ENCODE results near the gene UCKL1. TPM values are rescaled to one million over a fixed set of nuclear protein-coding genes. Genes with fewer than 3 reads are reported as not detected.

Gene UCKL1
- total and polyA plus RNA-seq, 2 donors = 21.2 to 51.8 TPM

DNA sequence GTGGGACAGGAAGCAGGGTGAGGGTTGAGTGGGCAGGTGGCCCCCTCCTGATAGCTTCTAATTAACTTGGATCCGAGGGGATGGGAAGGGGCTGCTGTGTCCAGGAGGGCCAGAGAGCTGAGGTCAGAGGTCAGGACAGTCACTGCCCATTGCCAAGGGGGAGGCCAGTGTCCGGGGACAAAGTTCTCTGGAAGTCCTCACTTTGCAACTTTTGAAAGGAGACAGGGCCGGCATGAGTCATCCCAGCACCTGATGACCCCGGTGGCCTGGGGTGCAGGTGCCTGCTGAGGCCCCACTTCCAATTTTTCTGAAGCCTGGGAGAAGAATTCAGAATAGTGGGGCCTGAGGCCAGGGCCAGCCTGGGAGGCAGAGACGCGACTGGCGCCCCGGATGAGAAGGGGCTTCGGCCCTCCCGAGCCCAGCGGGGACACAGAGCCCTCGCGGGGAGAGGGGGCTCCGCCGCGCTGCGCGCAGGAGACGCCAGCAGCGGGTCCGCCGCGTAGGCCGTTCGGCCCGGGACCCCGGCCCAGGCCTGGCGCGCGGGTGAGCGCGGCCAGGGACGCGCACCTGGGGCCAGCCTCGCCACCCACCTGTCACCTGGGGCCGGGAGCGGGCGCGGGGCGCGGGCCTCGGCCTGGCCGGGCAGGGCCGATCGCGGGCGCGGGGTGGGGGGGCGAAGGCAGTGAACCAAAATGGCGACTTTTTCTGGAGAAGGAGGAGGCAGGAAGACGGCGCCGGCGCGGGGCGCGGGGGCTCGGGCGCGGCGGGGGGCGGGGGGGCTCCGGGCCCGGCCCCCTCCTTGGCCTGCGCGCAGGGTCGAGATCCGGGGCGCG is 12.9 kb upstream of the UCKL1 start:
- H3K27me3 ChIP-seq (ENCODE audit: control insufficient read depth in 2 of 2, insufficient read depth in 1 of 2, low read length in 1 of 2) = peaks cover 2 to 5% of the 10 kb centered on the region in 2 donors
- H3K4me3 ChIP-seq (ENCODE audit: low read length in 2 of 2) = peak overlapping the region; percentile 63 to 83
- peak overlapping the region in 1 of 2 donors; percentile 65 for H3K27ac ChIP-seq (ENCODE audit: low read depth in 1 of 2, low read length in 1 of 2)
- DNase-seq (ENCODE audit: low read depth in 6 of 9, low spot score in 9 of 9) = peak in 1 of 9 donors; percentile 43
- H3K9me3 ChIP-seq (ENCODE audit: control insufficient read depth in 2 of 2, insufficient read depth in 1 of 2, low read length in 1 of 2) = peaks cover 0 to 2% of the 10 kb centered on the region in 2 donors
- H3K36me3 ChIP-seq (ENCODE audit: control insufficient read depth in 2 of 2, insufficient read depth in 2 of 2, low read length in 1 of 2) = peaks cover 19 to 23% of the 10 kb centered on the region in 2 donors
- 1% methylated on average over 70 of the region's 70 CpGs for WGBS
- H3K4me1 ChIP-seq (ENCODE audit: control insufficient read depth in 2 of 2, insufficient read depth in 2 of 2, low read length in 2 of 2) = peaks cover 14 to 29% of the 10 kb centered on the region in 2 donors

DNA sequence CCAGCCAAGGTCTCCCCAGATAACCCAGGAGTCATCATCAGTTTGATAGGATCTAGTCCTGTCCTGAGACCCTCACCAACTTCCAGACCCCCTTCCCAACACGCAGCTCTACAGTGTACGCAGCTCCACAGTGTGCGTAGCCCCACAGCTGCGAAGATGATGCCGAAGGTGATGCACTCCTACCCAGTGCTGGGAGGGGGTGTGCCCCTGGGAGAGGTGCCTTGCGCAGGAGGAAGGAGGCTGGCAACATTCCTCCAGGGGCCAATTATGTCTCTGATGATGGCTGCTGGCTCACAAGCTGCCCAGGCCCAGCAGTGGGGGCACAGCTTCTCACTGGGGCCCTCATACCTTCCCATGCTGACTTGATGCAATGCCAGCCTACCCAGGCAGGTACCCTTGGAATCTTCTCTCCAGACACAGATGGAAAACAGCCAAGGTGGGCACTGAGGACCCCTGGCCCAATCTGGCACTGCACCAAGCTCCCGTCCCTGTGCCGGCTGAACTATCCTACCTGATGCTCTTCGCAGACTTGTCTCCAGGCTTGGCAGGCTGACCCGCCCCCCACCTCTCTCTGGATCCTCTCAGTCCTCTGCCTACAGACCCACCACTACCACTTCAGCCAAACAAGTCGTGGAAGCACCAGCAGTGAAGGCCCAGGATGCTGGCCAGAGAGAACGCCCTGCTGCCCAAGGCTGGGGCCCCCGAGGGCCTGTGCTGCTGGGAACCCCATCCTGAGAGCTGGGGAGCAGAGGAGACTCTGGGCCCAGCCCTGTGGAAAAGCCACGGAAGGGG is 12.1 kb upstream of the UCKL1 start:
- WGBS = 80% methylated on average over 14 of the region's 14 CpGs
- Histone ChIP-seq H3K4me3 (ENCODE audit: low read length in 2 of 2) (peak overlapping the region; percentile 63 to 83), H3K27me3 (ENCODE audit: control insufficient read depth in 2 of 2, insufficient read depth in 1 of 2, low read length in 1 of 2) (peaks cover 2 to 5% of the 10 kb centered on the region in 2 donors), H3K4me1 (ENCODE audit: control insufficient read depth in 2 of 2, insufficient read depth in 2 of 2, low read length in 2 of 2) (peaks cover 14 to 27% of the 10 kb centered on the region in 2 donors), H3K9me3 (ENCODE audit: control insufficient read depth in 2 of 2, insufficient read depth in 1 of 2, low read length in 1 of 2) (peaks cover 0 to 2% of the 10 kb centered on the region in 2 donors), H3K27ac (ENCODE audit: low read depth in 1 of 2, low read length in 1 of 2) (no peak overlapping the region), H3K36me3 (ENCODE audit: control insufficient read depth in 2 of 2, insufficient read depth in 2 of 2, low read length in 1 of 2) (peaks cover 25 to 26% of the 10 kb centered on the region in 2 donors)
- DNase-seq (ENCODE audit: low read depth in 6 of 9, low spot score in 9 of 9) = no peak

DNA sequence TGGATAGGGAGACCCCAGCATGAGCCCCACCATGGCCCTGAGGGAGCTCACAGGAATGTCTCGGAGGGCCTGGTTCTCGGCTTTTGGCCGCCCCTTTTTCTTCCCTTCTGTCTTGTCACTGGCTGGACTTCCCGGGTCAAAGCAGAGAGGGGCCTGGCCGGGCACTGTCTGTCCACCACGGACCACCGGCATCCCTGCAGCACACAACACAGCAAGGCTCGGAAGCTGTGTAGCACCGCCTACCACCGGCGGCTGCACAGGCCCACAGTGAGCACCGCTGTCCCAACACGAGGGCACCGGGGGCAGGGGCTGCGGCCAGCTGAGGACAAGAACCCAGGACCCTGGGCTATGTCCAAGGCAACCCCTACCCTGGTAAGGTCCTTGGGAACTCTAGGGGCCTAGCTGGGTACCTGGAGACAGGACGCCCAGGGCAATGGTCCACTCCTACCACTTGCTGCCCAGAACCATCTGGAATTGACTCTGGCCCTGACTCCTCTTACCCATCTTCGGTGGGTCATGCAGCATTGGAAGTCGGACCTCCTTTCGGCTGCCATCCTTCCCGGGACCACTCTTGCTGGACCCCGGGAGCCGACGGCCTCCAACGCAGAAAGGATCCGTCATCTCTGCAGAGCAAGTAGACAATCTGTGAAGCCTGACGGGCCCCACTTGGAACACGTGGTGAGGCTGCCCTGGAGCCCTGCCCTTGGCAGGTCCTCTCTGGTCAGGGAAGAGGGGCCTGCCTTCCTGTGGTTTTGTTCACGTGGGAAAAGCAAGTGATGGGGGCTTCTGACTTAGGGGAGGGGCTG is 11.3 kb upstream of the UCKL1 start:
- Histone ChIP-seq H3K4me3 (ENCODE audit: low read length in 2 of 2) (no peak overlapping the region), H3K9me3 (ENCODE audit: control insufficient read depth in 2 of 2, insufficient read depth in 1 of 2, low read length in 1 of 2) (peaks cover 0 to 2% of the 10 kb centered on the region in 2 donors), H3K27ac (ENCODE audit: low read depth in 1 of 2, low read length in 1 of 2) (no peak overlapping the region), H3K27me3 (ENCODE audit: control insufficient read depth in 2 of 2, insufficient read depth in 1 of 2, low read length in 1 of 2) (peaks cover 2 to 5% of the 10 kb centered on the region in 2 donors), H3K36me3 (ENCODE audit: control insufficient read depth in 2 of 2, insufficient read depth in 2 of 2, low read length in 1 of 2) (peaks cover 30 to 34% of the 10 kb centered on the region in 2 donors), H3K4me1 (ENCODE audit: control insufficient read depth in 2 of 2, insufficient read depth in 2 of 2, low read length in 2 of 2) (peaks cover 14 to 24% of the 10 kb centered on the region in 2 donors)
- no peak for DNase-seq (ENCODE audit: low read depth in 6 of 9, low spot score in 9 of 9)
- 94% methylated on average over 28 of the region's 28 CpGs for WGBS

DNA sequence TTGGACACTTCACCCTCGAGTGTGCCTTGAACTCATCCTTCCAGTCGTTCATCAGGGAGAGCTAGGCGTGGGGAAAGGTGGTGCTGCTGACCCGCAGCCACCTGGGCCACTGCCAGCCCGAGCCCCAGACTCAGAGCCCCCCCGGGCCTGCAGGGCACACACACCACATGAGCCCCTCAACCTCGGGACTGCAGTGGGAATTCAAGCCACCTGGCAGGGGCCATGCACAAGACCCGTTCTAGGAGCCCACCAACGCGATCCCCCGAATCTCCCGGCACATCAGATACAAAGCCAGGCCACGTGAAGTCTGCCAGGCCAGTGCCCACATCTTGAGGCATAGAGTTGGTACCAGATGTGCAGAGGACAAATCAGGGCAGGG is 10.7 kb upstream of the UCKL1 start:
- H3K27me3 ChIP-seq (ENCODE audit: control insufficient read depth in 2 of 2, insufficient read depth in 1 of 2, low read length in 1 of 2) = peaks cover 2 to 5% of the 10 kb centered on the region in 2 donors
- 96% methylated on average over 13 of the region's 13 CpGs for WGBS
- H3K27ac ChIP-seq (ENCODE audit: low read depth in 1 of 2, low read length in 1 of 2) = no peak overlapping the region
- H3K4me3 ChIP-seq (ENCODE audit: low read length in 2 of 2) = no peak overlapping the region
- H3K36me3 ChIP-seq (ENCODE audit: control insufficient read depth in 2 of 2, insufficient read depth in 2 of 2, low read length in 1 of 2) = peaks cover 36 to 39% of the 10 kb centered on the region in 2 donors
- peaks cover 0 to 2% of the 10 kb centered on the region in 2 donors for H3K9me3 ChIP-seq (ENCODE audit: control insufficient read depth in 2 of 2, insufficient read depth in 1 of 2, low read length in 1 of 2)
- H3K4me1 ChIP-seq (ENCODE audit: control insufficient read depth in 2 of 2, insufficient read depth in 2 of 2, low read length in 2 of 2) = peaks cover 14 to 18% of the 10 kb centered on the region in 2 donors
- DNase-seq (ENCODE audit: low read depth in 6 of 9, low spot score in 9 of 9) = no peak

DNA sequence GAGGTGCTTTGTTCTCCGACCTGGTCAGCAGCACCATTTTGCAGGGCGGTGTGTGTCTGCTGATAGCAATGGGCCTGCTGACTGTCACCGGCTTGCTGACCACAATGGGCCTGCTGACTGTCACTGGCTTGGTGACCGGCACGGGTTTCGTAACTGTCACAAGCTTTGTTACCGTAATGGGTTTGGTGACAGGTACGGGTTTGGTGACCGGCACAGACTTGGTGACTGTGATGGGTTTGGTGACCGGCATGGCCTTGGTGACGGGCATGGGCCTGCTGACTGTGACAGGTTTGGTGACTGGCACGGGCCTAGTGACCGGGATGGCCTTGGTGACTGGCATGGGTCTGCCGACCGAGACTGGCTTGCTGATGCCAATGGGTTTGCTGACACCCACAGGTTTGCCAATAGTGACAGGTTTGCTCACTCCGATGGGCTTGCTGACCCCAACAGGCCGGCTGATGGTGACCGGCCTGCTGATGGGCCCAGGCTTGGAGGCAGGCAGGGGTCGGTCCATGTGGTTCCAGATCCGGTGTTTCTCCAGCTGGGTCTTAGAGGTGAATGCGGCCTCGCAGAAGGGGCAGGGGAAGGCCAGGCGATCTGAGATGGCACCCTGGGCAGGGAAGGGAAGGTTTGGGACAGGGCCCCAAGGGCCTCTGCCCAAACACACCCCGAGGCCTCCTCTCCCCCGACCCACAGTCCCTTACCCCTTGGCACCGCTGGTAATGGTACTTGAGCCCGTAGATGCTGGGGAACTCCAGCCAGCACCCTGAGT is 10.1 kb upstream of the UCKL1 start:
- 98% methylated on average over 27 of the region's 27 CpGs for WGBS
- peaks cover 42 to 45% of the 10 kb centered on the region in 2 donors for H3K36me3 ChIP-seq (ENCODE audit: control insufficient read depth in 2 of 2, insufficient read depth in 2 of 2, low read length in 1 of 2)
- H3K27ac ChIP-seq (ENCODE audit: low read depth in 1 of 2, low read length in 1 of 2) = no peak overlapping the region
- no peak overlapping the region for H3K4me3 ChIP-seq (ENCODE audit: low read length in 2 of 2)
- no peak for DNase-seq (ENCODE audit: low read depth in 6 of 9, low spot score in 9 of 9)
- peaks cover 14 to 17% of the 10 kb centered on the region in 2 donors for H3K4me1 ChIP-seq (ENCODE audit: control insufficient read depth in 2 of 2, insufficient read depth in 2 of 2, low read length in 2 of 2)
- H3K27me3 ChIP-seq (ENCODE audit: control insufficient read depth in 2 of 2, insufficient read depth in 1 of 2, low read length in 1 of 2) = peaks cover 2 to 5% of the 10 kb centered on the region in 2 donors
- peaks cover 0 to 2% of the 10 kb centered on the region in 2 donors for H3K9me3 ChIP-seq (ENCODE audit: control insufficient read depth in 2 of 2, insufficient read depth in 1 of 2, low read length in 1 of 2)

DNA sequence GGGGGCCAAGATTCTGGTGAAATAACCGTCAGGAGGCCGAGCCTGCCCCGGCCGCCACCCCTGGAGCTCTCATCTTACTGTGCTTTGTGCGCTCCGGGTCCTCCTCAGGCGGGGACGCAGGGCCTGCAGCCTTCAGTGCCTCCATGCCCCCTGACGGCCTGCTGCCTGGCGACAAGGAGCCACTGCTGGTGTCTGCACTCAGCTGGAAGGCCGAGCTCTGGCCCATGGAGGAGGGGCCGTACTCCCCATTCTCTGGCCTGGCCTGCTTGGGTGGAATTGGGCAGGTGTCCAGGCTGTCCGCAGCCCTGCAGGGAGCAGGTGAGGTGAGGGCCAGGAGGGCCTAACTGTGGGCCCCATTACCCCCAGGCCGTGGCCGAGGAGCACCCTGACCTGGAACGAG is 8.2 kb upstream of the UCKL1 start:
- Histone ChIP-seq H3K27ac (ENCODE audit: low read depth in 1 of 2, low read length in 1 of 2) (no peak overlapping the region), H3K9me3 (ENCODE audit: control insufficient read depth in 2 of 2, insufficient read depth in 1 of 2, low read length in 1 of 2) (peaks cover 0 to 2% of the 10 kb centered on the region in 2 donors), H3K36me3 (ENCODE audit: control insufficient read depth in 2 of 2, insufficient read depth in 2 of 2, low read length in 1 of 2) (peaks cover 56 to 57% of the 10 kb centered on the region in 2 donors), H3K27me3 (ENCODE audit: control insufficient read depth in 2 of 2, insufficient read depth in 1 of 2, low read length in 1 of 2) (no peaks in the 10 kb centered on the region), H3K4me1 (ENCODE audit: control insufficient read depth in 2 of 2, insufficient read depth in 2 of 2, low read length in 2 of 2) (peaks cover 9 to 11% of the 10 kb centered on the region in 2 donors), H3K4me3 (ENCODE audit: low read length in 2 of 2) (no peak overlapping the region)
- no peak for DNase-seq (ENCODE audit: low read depth in 6 of 9, low spot score in 9 of 9)
- WGBS = 97% methylated on average over 16 of the region's 16 CpGs

DNA sequence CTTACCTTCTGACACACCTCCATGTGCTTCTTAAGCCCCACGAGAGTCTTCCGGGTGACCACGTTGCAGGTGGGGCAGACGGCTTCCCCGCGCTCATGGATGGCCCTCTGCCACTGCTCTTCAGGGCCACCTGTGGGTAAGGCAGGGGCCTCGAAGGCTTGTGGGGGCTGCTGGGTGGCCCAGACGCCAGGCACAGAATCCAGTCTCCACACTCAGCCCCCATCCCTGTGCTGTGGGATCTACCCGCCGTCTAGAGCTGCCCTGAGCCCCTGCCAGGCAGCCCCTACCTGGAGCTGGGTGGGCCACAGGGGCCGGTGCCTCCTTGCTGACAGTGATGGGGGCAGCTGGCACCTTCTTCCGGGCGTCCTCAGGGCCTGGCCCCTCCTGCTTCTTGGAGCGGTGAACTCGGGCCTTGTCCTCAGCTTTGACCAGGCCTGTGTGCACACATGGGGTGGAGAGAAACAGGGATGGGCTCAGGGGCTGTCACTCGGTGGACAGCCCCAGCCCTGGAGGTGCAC is 7.6 kb upstream of the UCKL1 start:
- Histone ChIP-seq H3K9me3 (ENCODE audit: control insufficient read depth in 2 of 2, insufficient read depth in 1 of 2, low read length in 1 of 2) (peaks cover 0 to 2% of the 10 kb centered on the region in 2 donors), H3K4me3 (ENCODE audit: low read length in 2 of 2) (no peak overlapping the region), H3K27ac (ENCODE audit: low read depth in 1 of 2, low read length in 1 of 2) (no peak overlapping the region), H3K27me3 (ENCODE audit: control insufficient read depth in 2 of 2, insufficient read depth in 1 of 2, low read length in 1 of 2) (no peaks in the 10 kb centered on the region), H3K36me3 (ENCODE audit: control insufficient read depth in 2 of 2, insufficient read depth in 2 of 2, low read length in 1 of 2) (peaks cover 62 to 63% of the 10 kb centered on the region in 2 donors), H3K4me1 (ENCODE audit: control insufficient read depth in 2 of 2, insufficient read depth in 2 of 2, low read length in 2 of 2) (peaks cover 5 to 8% of the 10 kb centered on the region in 2 donors)
- WGBS = 96% methylated on average over 16 of the region's 16 CpGs
- no peak for DNase-seq (ENCODE audit: low read depth in 6 of 9, low spot score in 9 of 9)

DNA sequence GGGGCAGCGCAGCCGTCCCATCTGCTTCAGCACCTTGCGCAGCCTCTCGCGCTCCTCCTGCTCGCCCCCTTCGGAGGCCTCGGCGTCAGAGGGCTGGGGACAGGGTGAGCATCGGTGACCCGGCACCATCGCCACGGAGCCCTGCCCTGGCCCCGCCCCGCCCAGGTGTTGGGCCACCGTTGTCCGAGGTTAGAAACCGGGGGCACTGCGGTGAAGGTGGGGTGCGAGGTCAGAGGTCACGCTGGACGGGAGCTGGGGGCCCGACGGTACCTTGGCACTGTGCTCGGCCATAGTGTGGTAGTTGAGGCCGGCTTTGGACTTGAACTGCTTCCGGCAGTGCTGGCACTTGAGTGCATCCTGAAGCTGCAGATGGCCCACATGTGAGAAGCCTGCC is 7.1 kb upstream of the UCKL1 start:
- no peak overlapping the region for H3K27ac ChIP-seq (ENCODE audit: low read depth in 1 of 2, low read length in 1 of 2)
- H3K4me1 ChIP-seq (ENCODE audit: control insufficient read depth in 2 of 2, insufficient read depth in 2 of 2, low read length in 2 of 2) = peaks cover under 1 to 3% of the 10 kb centered on the region in 2 donors
- 93% methylated on average over 27 of the region's 27 CpGs for WGBS
- DNase-seq (ENCODE audit: low read depth in 6 of 9, low spot score in 9 of 9) = no peak
- peaks cover 0 to 2% of the 10 kb centered on the region in 2 donors for H3K9me3 ChIP-seq (ENCODE audit: control insufficient read depth in 2 of 2, insufficient read depth in 1 of 2, low read length in 1 of 2)
- H3K36me3 ChIP-seq (ENCODE audit: control insufficient read depth in 2 of 2, insufficient read depth in 2 of 2, low read length in 1 of 2) = peaks cover 63 to 64% of the 10 kb centered on the region in 2 donors
- H3K27me3 ChIP-seq (ENCODE audit: control insufficient read depth in 2 of 2, insufficient read depth in 1 of 2, low read length in 1 of 2) = no peaks in the 10 kb centered on the region
- H3K4me3 ChIP-seq (ENCODE audit: low read length in 2 of 2) = no peak overlapping the region
